Heart right ventricle (tissue), 16 donors: Measurements from ENCODE around the gene PRDM16. TPM values are rescaled to one million over a fixed set of nuclear protein-coding genes. Genes with fewer than 3 reads are reported as not detected.

Experiments
- ATAC-seq, 8 donors: fragments of 200-7000 bp; cut with Tn5 transposase; one replicate each; pipeline ENCODE4 v1.9.1; 2020; ENCODE audit warnings: mild to moderate bottlenecking in 8 of 8, moderate library complexity in 8 of 8, moderate number of reproducible peaks in 1 of 8
- DNase-seq, 2 donors: peaks; one replicate each; pipeline ENCODE4 v3.0.0-alpha.2; 2020
- H3K27ac ChIP-seq, 10 donors: fragments of 200-600 bp; sonication (generic) in 2 of 10; one replicate each; pipeline versions ENCODE4 v1.5.0 to v1.8.0; 2020 to 2022; ENCODE audit warnings: mild to moderate bottlenecking in 3 of 10
- H3K27me3 ChIP-seq, 7 donors: fragments of 200-600 bp; one replicate each; pipeline ENCODE4 v1.8.0; 2021 to 2022; ENCODE audit warnings: mild to moderate bottlenecking in 2 of 7
- H3K36me3 ChIP-seq, 9 donors: fragments of 200-600 bp; sonication (generic) in 1 of 9; one replicate each; pipeline versions ENCODE4 v1.5.0 to v1.8.0; 2020 to 2022; ENCODE audit warnings: mild to moderate bottlenecking in 2 of 9
- H3K4me1 ChIP-seq, 9 donors: fragments of 200-600 bp; sonication (generic) in 1 of 9; one replicate each; pipeline versions ENCODE4 v1.5.0 to v1.8.0; 2020 to 2022; ENCODE audit warnings: mild to moderate bottlenecking in 4 of 9
- H3K4me3 ChIP-seq, 10 donors: fragments of 200-600 bp; sonication (generic) in 2 of 10; one replicate each; pipeline versions ENCODE4 v1.5.0 to v1.8.0; 2020 to 2022; ENCODE audit warnings: mild to moderate bottlenecking in 7 of 10, moderate library complexity in 2 of 10
- H3K9me3 ChIP-seq, 11 donors: fragments of 200-600 bp in 10 of 11; sonication (generic) in 2 of 11; one replicate each; pipeline versions ENCODE4 v1.5.0 to v1.8.0; 2013 to 2022; ENCODE audit warnings: mild to moderate bottlenecking in 2 of 11, control low read depth in 1 of 11, moderate library complexity in 1 of 11
- CTCF ChIP-seq, 9 donors: fragments of 200-600 bp; sonication (generic) in 2 of 9; IDR thresholded peaks; one replicate each; pipeline versions ENCODE4 v1.5.0 to v1.8.0; 2021 to 2022; ENCODE audit warnings: antibody characterized with exemption in 9 of 9, mild to moderate bottlenecking in 5 of 9, moderate library complexity in 1 of 9
- WGBS, 2 donors: extraction: QIAGEN DNeasy Blood & Tissue Kit; methylation state at CpG; one replicate each; pipeline ENCODE4 v1.1.7; 2013; ENCODE audit warnings: inconsistent platforms in 1 of 2; 5-methylcytosine and 5-hydroxymethylcytosine counted together
- intact Hi-C, 10 donors: fragments of 100-400 bp; cut with DNase I; formaldehyde crosslinking; loops; one replicate each; pipeline versions ENCODE4 v1.11.1 to v1.14.2; 2022
- polyA plus RNA-seq, 2 donors: library from polyadenylated mRNA; stranded (reverse); fragments of 200-250 nt; gene quantifications; one replicate each; pipeline ENCODE4 v1.2.3, GENCODE V29; 2013
- total RNA-seq, 10 donors: library from RNA; stranded (reverse); fragmentation: NEBNext Ultra II Directional in 3 of 10; extraction: Animal tissue kit (Norgen Biotek cat#: 25700) in 3 of 10; gene quantifications; one replicate each; pipeline versions ENCODE4 v1.2.1 to v1.2.4, GENCODE V29; 2021 to 2023
- donor health status: Arrhythmogenic right ventricular cardiomyopathy.
- donor health status: ischemic (EF 13 %, LVEDD 7.1; RV severe dilation, severe dysfunction).
- donor health status: healthy with polysubstance abuse.
- donor health status: DM: no; HTN: yes; CAD: no.
- donor health status: DM: no; HTN: no; CAD: no.
- donor health status: ischemic (EF 25% LVEDD 6.9; RV normal size, moderate dysfunction).
- donor health status: ischemic (EF 25% LVEDD 5.7; RV mildly dilated, moderate dysfunction).
- donor health status: healthy.
- donor health status: DM: yes; HTN: yes; CAD: no.
- donor health status: Ischemic cardiomyopathy.
- donor health status: ischemic (EF 35%, LVEDD 5.7; RV mildly dilated, moderate dysfunction).
- donor health status: nonischemic (EF 11% LVEDD 7.7; RV severe dilation, severe dysfunction).
- donor health status: DM: yes; HTN: yes; CAD: no.
- donor health status: PGD.
- donor health status: ischemic (EF 29% LVEDD 5.4; RV normal size, mild dysfunction).
- donor health status: nonischemic (EF 23%, LVEDD 6.1; RV moderate dilation, normal function).

PRDM16 gene
- total and polyA plus RNA-seq, 12 donors: 4.1 to 25.9 (median 14.8) TPM

GRCh38 chr1:3387401-3387800 is 318.4 kb downstream of the PRDM16 start:
- H3K4me3 ChIP-seq: no peak overlapping the region
- DNase-seq (no peak), ATAC-seq (no peak)
- intact Hi-C loops: no loop called here
- H3K27me3 ChIP-seq: peaks cover 0 to 53% (median 16%) of the 10 kb centered on the region in 7 donors
- 70 to 80% methylated on average over 17 of the region's 17 CpGs for WGBS, 2 donors
- H3K27ac ChIP-seq: no peak overlapping the region
- peaks cover 0 to 10% (median 0%) of the 10 kb centered on the region in 9 donors for H3K4me1 ChIP-seq
- peaks cover 0 to 15% (median 0%) of the 10 kb centered on the region in 9 donors for H3K36me3 ChIP-seq
- H3K9me3 ChIP-seq: no peaks in the 10 kb centered on the region
- no peak for TF ChIP-seq CTCF (IDR thresholded peaks at IDR 0.05)

GRCh38 chr1:3389093-3389833 is 320.3 kb downstream of the PRDM16 start:
- no peak overlapping the region for H3K27ac ChIP-seq
- no peak for TF ChIP-seq CTCF (IDR thresholded peaks at IDR 0.05)
- peaks cover 0 to 15% (median 0%) of the 10 kb centered on the region in 9 donors for H3K36me3 ChIP-seq
- H3K9me3 ChIP-seq: no peaks in the 10 kb centered on the region
- no peak for DNase-seq
- peaks cover 0 to 62% (median 17%) of the 10 kb centered on the region in 7 donors for H3K27me3 ChIP-seq
- no peak overlapping the region for H3K4me3 ChIP-seq
- 66 to 68% methylated on average over 23 of the region's 23 CpGs for WGBS, 2 donors
- intact Hi-C loops: no loop called here
- H3K4me1 ChIP-seq: peaks cover 7 to 25% (median 17%) of the 10 kb centered on the region in 9 donors
- no peak for ATAC-seq

- ATAC-seq: no peak
Observed at GRCh38 chr1:3390291-3390690, 321.3 kb downstream of the PRDM16 start.

GRCh38 chr1:3391711-3392110 is 322.7 kb downstream of the PRDM16 start:
- ATAC-seq: no peak
- Histone ChIP-seq H3K27ac (no peak overlapping the region), H3K4me1 (peaks cover 7 to 32% (median 18%) of the 10 kb centered on the region in 9 donors), H3K36me3 (peaks cover 0 to 4% (median 0%) of the 10 kb centered on the region in 9 donors), H3K27me3 (peaks cover 0 to 69% (median 23%) of the 10 kb centered on the region in 7 donors), H3K9me3 (no peaks in the 10 kb centered on the region), H3K4me3 (no peak overlapping the region)
- TF ChIP-seq CTCF (IDR thresholded peaks at IDR 0.05): no peak
- DNase-seq: no peak
- intact Hi-C loops: loop anchor here in 3 of 10 donors (1.0 to 5.0 kb wide), 3 partner anchors 39 to 324 kb away; partner anchors contain the start of gene PRDM16 (in 1 of the 3)
- WGBS, 2 donors: 62 to 63% methylated on average over 18 of the region's 18 CpGs

More at GRCh38 chr1:3390291-3390690, 321.3 kb downstream of the PRDM16 start:
- WGBS, 2 donors: 89 to 93% methylated on average over 21 to 23 of the region's 23 CpGs
- Histone ChIP-seq H3K9me3 (no peaks in the 10 kb centered on the region), H3K4me1 (peaks cover 7 to 32% (median 18%) of the 10 kb centered on the region in 9 donors), H3K27me3 (peaks cover 0 to 67% (median 27%) of the 10 kb centered on the region in 7 donors), H3K27ac (no peak overlapping the region), H3K4me3 (no peak overlapping the region), H3K36me3 (peaks cover 0 to 15% (median 0%) of the 10 kb centered on the region in 9 donors)
- no peak for TF ChIP-seq CTCF (IDR thresholded peaks at IDR 0.05)
- intact Hi-C loops: loop anchor here in 2 of 10 donors (5.0 kb wide), 2 partner anchors 38 to 323 kb away; partner anchors contain the start of gene PRDM16 (in 1 of the 2)
- no peak for DNase-seq
